ENCODE data around the gene CCDC152. TPM values are rescaled to one million over a fixed set of nuclear protein-coding genes. Genes with fewer than 3 reads are reported as not detected.

Gene CCDC152
- polyA plus RNA-seq, 1 donor (not counting 4 experiments of a cell fraction or from before 2014, with no cell fraction given) = 0.71 TPM

GRCh38 chr5:42753099-42753498, 3.5 kb upstream of the CCDC152 start:
- no peaks in the 10 kb centered on the region for H3K27me3 ChIP-seq (ENCODE audit: control insufficient read depth, extremely low read depth, insufficient read depth, low read length)
- no peaks in the 10 kb centered on the region for H3K4me1 ChIP-seq (ENCODE audit: control insufficient read depth, extremely low read depth, insufficient read depth, low read length)
- no peak overlapping the region for H2AFZ ChIP-seq (ENCODE audit: control insufficient read depth, low read length)
- no peak for TF ChIP-seq EZH2 (IDR thresholded peaks at IDR 0.05; ENCODE audit: low read length)
- TF ChIP-seq CTCF (optimal IDR thresholded peaks at IDR 0.05 in 1 of 3, IDR thresholded peaks at IDR 0.05 in 1 of 3, conservative IDR thresholded peaks at IDR 0.05 in 1 of 3; ENCODE audit: extremely low read depth in 1 of 3, insufficient read depth in 2 of 3, low read length in 3 of 3) = no peak
- H3K9me1 ChIP-seq (ENCODE audit: control insufficient read depth, extremely low read depth, insufficient read depth, low read length) = no peaks in the 10 kb centered on the region
- no peak overlapping the region for H3K4me2 ChIP-seq (ENCODE audit: control insufficient read depth, extremely low read depth, insufficient read depth, low read depth, low read length)
- no peaks in the 10 kb centered on the region for H4K20me1 ChIP-seq (ENCODE audit: control insufficient read depth, extremely low read depth, insufficient read depth, low read length)
- no peak for DNase-seq (ENCODE audit: low read depth, low spot score)
- dilution Hi-C loops (cut with MboI; ENCODE audit: extremely low pct_ligation_motif_present, low sequenced_read_pairs) = no loop called here
- no peak overlapping the region for H3K27ac ChIP-seq (ENCODE audit: control insufficient read depth, insufficient read depth, low read length)
- H3K9ac ChIP-seq (ENCODE audit: control insufficient read depth, extremely low read depth, insufficient read depth, low read length) = no peak overlapping the region
- no peak overlapping the region for H3K4me3 ChIP-seq (ENCODE audit: control insufficient read depth in 2 of 3, extremely low read depth in 1 of 3, insufficient read depth in 2 of 3, low read depth in 1 of 3, low read length in 3 of 3)
- H3K36me3 ChIP-seq (ENCODE audit: control insufficient read depth in 2 of 2, extremely low read depth in 1 of 2, insufficient read depth in 2 of 2, low read length in 2 of 2) = no peaks in the 10 kb centered on the region
- no peak for FAIRE-seq
- no peaks in the 10 kb centered on the region for H3K79me2 ChIP-seq (ENCODE audit: control insufficient read depth, insufficient read depth, low read length)
- no peaks in the 10 kb centered on the region for H3K9me3 ChIP-seq (ENCODE audit: control insufficient read depth, low read depth, low read length)

- H3K27me3 ChIP-seq (ENCODE audit: control insufficient read depth, extremely low read depth, insufficient read depth, low read length) = no peaks in the 10 kb centered on the region
- H3K9ac ChIP-seq (ENCODE audit: control insufficient read depth, extremely low read depth, insufficient read depth, low read length) = no peak overlapping the region
- no peak overlapping the region for H3K27ac ChIP-seq (ENCODE audit: control insufficient read depth, insufficient read depth, low read length)
- no peaks in the 10 kb centered on the region for H3K9me1 ChIP-seq (ENCODE audit: control insufficient read depth, extremely low read depth, insufficient read depth, low read length)
- H3K4me3 ChIP-seq (ENCODE audit: control insufficient read depth in 2 of 3, extremely low read depth in 1 of 3, insufficient read depth in 2 of 3, low read depth in 1 of 3, low read length in 3 of 3) = no peak overlapping the region
- no peak overlapping the region for H3K4me2 ChIP-seq (ENCODE audit: control insufficient read depth, extremely low read depth, insufficient read depth, low read depth, low read length)
- H2AFZ ChIP-seq (ENCODE audit: control insufficient read depth, low read length) = no peak overlapping the region
- H3K4me1 ChIP-seq (ENCODE audit: control insufficient read depth, extremely low read depth, insufficient read depth, low read length) = no peaks in the 10 kb centered on the region
- no peak for TF ChIP-seq EZH2 (IDR thresholded peaks at IDR 0.05; ENCODE audit: low read length)
- TF ChIP-seq CTCF (optimal IDR thresholded peaks at IDR 0.05 in 1 of 3, IDR thresholded peaks at IDR 0.05 in 1 of 3, conservative IDR thresholded peaks at IDR 0.05 in 1 of 3; ENCODE audit: extremely low read depth in 1 of 3, insufficient read depth in 2 of 3, low read length in 3 of 3) = no peak
- no peaks in the 10 kb centered on the region for H3K9me3 ChIP-seq (ENCODE audit: control insufficient read depth, low read depth, low read length)
- no peak for FAIRE-seq
- no peaks in the 10 kb centered on the region for H3K79me2 ChIP-seq (ENCODE audit: control insufficient read depth, insufficient read depth, low read length)
- dilution Hi-C loops (cut with MboI; ENCODE audit: extremely low pct_ligation_motif_present, low sequenced_read_pairs) = no loop called here
- H3K36me3 ChIP-seq (ENCODE audit: control insufficient read depth in 2 of 2, extremely low read depth in 1 of 2, insufficient read depth in 2 of 2, low read length in 2 of 2) = no peaks in the 10 kb centered on the region
- no peaks in the 10 kb centered on the region for H4K20me1 ChIP-seq (ENCODE audit: control insufficient read depth, extremely low read depth, insufficient read depth, low read length)
- DNase-seq (ENCODE audit: low read depth, low spot score) = no peak
Observed at GRCh38 chr5:42759456-42759855, 2.8 kb downstream of the CCDC152 start.
